ENCODE data around the gene PNPLA7.
"Not testable (repeated sequence)": the region's sequence is repeated elsewhere in the genome, so short reads cannot be mapped to it uniquely, and the experiment has no call there.

PNPLA7 gene

DNA sequence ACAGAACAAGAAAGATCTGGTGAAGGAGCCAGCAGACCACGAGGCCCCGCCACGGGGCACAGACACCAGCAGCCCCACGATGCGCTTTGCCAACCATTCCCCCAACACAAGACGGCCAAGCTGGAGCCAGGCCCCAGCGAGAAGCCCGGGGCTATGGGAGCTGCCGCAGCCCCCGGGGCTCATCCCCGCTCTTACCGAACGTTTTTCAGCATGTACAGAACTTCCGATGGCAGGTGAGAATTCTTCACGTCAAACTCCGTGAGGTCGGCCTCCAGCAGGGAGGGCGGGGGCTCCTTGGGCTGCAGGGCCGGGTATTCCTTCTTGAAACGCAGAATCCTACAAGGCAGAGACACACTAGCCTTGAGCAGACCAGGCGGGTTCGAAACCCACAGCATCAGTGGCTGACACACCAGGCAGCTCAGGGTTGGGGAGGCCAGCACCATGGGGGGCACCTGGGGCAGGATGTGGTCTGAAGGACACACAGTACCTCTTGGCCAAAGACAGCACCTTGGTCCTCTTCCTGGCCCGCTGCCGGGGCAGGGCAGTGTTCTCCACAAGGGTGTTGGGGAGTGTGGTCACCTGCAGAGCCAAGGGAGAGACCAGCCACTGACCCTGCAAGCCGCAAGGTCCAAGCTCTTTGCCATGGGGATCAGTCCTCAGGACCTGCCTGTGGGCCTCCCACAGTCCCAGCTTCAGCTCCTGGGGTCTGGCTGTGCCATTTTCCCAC lies 6.8 kb downstream of the PNPLA7 start:
- in situ Hi-C loops (cut with MboI; ENCODE audit: low sequenced_read_pairs): no loop called here

DNA sequence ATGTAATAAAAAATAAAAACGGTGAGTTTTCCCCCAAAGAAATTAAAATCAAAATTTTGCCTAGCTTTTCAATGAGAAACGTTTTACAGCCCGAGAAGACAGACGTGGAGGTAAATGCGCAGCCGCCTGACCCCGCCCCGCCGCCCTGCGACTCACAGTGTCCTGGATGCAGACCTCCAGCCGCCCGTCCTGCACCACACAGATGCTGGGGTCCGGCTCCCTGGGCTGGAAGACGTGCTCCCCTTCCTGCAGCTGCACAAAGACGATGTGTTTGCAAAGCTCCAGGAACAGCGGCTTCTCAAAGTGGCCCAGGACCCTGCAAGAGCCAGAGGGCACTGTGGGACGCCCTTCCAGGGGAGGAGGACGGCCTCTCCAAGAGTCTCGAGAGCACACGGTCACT lies 7.7 kb downstream of the PNPLA7 start:
- in situ Hi-C loops (cut with MboI; ENCODE audit: low sequenced_read_pairs): no loop called here

GRCh38 chr9:137540536-137540935 lies 9.7 kb downstream of the PNPLA7 start:
- in situ Hi-C loops (cut with MboI; ENCODE audit: low sequenced_read_pairs): no loop called here

GRCh38 chr9:137538058-137538457 lies 12.1 kb downstream of the PNPLA7 start:
- in situ Hi-C loops (cut with MboI; ENCODE audit: low sequenced_read_pairs): no loop called here

DNA sequence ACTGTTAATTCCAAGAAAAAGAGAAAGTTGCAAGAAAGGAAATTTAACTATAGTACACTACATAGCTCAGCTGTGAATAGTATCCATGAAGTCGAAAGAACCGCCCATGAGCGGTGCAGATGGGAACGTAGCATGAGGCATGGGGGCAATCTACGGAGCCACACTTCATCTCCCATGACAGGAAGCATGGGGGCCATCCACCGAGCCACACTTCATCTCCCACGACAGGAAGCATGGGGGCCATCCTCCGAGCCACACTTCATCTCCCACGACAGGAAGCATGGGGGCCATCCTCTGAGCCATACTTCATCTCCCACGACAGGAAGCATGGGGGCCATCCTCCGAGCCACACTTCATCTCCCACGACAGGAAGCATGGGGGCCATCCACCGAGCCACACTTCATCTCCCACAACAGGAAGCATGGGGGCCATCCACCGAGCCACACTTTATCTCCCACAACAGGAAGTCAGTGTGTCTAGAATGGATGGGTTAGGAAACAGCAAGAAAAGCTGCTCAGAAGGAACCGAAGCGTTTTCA lies 13.5 kb downstream of the PNPLA7 start:
- in situ Hi-C loops (cut with MboI; ENCODE audit: low sequenced_read_pairs): not testable (repeated sequence)

DNA sequence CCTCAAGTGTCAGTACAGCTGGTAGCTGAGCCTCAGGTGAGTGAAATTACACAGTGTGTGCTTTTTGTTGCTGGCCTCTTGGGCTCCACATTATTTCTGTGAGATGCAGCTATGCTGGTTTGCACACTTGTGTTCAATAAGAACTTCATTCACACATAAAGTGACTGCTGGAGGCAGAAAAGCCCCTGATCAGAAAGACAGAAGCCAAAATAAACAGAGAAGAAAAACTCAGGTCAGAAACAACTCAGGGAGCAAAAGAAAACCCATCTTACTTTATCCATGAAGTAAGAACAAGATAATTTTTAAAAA lies 15.1 kb downstream of the PNPLA7 start:
- in situ Hi-C loops (cut with MboI; ENCODE audit: low sequenced_read_pairs): no loop called here

DNA sequence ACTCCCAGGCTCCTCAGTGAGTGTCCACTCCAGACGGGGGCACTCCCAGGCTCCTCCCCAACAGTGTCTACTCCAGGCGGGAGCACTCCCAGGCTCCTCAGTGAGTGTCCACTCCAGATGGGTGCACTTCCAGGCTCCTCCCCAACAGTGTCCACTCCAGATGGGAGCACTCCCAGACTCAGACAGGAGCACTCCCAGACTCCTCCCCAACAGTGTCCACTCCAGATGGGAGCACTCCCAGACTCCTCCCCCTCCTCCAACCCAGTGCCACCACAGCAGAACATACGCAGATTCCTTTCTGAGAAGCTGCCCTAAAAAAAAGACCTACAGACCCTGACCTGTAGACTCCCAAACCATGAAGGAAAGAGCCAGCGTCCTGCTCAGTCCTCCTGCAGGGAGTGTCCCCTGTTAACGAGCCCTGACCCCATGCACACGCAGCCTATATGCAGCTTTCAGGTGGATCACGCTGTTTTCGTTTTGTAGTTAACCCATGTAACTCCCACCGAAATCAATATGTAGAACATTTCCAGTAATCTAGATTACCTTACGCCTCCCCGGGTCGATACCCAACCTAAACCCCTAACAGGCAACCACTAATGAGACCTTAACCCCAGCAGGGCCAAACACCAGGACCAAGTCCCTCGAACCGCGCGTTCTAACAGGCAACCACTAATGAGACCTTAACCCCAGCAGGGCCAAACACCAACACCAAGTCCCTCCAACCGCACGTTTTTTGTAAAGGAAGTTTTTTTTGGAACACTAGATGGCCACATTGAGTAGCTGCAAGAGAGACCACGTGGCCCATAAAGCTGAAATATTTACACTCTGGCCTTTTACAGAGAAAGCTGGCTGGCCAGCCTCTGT lies 15.7 kb downstream of the PNPLA7 start:
- in situ Hi-C loops (cut with MboI; ENCODE audit: low sequenced_read_pairs): no loop called here

DNA sequence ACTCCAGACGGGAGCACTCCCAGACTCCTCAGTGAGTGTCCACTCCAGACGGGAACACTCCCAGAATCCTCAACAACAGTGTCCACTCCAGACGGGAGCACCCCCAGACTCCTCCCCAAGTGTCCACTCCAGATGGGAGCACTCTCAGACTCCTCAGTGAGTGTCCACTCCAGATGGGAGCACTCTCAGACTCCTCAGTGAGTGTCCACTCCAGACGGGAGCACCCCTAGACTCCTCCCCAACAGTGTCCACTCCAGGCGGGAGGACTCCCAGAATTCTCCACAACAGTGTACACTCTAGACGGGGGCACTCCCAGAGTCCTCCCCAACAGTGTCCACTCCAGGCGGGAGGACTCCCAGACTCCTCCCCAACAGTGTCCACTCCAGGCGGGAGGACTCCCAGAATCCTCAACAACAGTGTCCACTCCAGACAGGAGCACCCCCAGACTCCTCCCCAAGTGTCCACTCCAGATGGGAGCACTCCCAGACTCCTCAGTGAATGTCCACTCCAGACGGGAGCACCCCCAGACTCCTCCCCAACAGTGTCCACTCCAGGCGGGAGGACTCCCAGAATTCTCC lies 17.2 kb downstream of the PNPLA7 start:
- in situ Hi-C loops (cut with MboI; ENCODE audit: low sequenced_read_pairs): not testable (repeated sequence)

GRCh38 chr9:137531099-137531765 lies 19.0 kb downstream of the PNPLA7 start:
- in situ Hi-C loops (cut with MboI; ENCODE audit: low sequenced_read_pairs): no loop called here

- in situ Hi-C loops (cut with MboI; ENCODE audit: low sequenced_read_pairs): no loop called here
Observed at GRCh38 chr9:137530331-137530730, 19.9 kb downstream of the PNPLA7 start.

GRCh38 chr9:137524981-137525317 lies 25.3 kb downstream of the PNPLA7 start:
- in situ Hi-C loops (cut with MboI; ENCODE audit: low sequenced_read_pairs): no loop called here

- in situ Hi-C loops (cut with MboI; ENCODE audit: low sequenced_read_pairs): no loop called here
Observed at GRCh38 chr9:137524161-137524980, 25.8 kb downstream of the PNPLA7 start.

GRCh38 chr9:137522746-137523455 lies 27.3 kb downstream of the PNPLA7 start:
- in situ Hi-C loops (cut with MboI; ENCODE audit: low sequenced_read_pairs): no loop called here

- in situ Hi-C loops (cut with MboI; ENCODE audit: low sequenced_read_pairs): no loop called here
Observed at GRCh38 chr9:137521405-137521985, 28.7 kb downstream of the PNPLA7 start.

DNA sequence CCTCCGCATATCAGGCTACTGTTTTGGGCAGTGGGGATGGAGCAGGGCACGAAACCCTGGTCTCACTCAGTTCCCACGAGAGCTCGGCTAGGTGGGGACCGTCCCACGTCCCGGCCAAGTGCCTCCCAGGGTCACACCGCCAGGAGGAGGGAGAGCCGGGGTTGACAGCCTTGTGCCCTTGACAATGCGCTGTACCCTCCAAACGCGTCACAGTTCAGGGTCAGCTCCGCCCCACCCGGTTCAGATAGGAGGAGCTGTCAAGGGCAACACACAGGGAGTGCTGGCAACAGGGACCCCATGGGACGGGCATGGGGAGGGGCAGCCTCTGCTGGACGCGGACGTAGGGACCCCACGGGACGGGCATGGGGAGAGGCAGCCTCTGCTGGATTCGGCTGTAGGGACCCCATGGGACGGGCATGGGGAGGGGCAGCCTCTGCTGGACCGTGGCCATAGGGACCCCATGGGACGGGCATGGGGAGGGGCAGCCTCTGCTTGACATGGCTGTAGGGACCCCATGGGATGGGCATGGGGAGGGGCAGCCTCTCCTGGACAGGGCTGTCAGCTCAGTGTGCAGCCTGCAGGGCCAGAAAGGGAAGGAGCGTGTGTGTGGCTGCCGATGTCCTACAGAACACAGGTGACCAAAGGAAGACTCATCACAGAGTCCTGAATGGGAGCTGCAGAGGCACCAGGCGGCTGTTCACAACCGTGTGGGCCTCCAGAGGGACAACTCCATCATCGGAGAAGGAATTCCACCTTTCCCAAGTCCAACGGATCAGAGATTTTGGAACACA lies 29.4 kb downstream of the PNPLA7 start:
- in situ Hi-C loops (cut with MboI; ENCODE audit: low sequenced_read_pairs): no loop called here

- in situ Hi-C loops (cut with MboI; ENCODE audit: low sequenced_read_pairs): no loop called here
Observed at GRCh38 chr9:137519553-137519952, 30.6 kb downstream of the PNPLA7 start.

DNA sequence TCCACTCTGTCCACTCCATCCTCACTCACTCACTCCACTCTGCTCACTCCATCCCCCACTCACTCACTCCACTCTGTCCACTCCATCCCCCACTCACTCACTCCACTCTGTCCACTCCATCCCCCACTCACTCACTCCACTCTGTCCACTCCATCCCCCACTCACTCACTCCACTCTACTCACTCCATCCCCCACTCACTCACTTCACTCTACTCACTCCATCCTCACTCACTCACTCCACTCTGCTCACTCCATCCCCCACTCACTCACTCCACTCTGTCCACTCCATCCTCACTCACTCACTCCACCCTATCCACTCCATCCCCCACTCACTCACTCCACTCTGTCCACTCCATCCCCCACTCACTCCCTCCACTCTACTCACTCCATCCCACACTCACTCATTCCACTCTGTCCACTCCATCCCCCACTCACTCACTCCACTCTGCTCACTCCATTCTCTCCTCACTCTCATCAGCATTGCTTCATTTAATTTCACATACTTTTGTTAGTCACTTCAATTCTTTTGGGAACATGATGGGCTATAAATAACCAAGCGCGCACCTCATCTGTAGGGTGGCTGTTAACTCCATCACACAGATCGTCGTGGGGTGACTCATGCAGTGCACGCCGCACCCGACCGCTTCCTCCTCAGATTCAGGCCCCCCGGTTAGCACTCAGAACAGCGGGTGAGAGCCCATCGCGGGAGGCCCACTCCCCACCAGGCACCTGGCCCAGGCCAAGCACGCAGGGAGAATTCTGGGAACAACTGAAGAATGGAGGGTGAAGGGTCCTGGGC lies 31.3 kb downstream of the PNPLA7 start:
- in situ Hi-C loops (cut with MboI; ENCODE audit: low sequenced_read_pairs): not testable (repeated sequence)
